Osteoblast (primary cell): ENCODE data around the gene TIMM13. TPM values are rescaled to one million over a fixed set of nuclear protein-coding genes. Genes with fewer than 3 reads are reported as not detected.
A peak's percentile ranks its signal among the peaks of the same experiment; 100 is the strongest.
"Not testable (repeated sequence)": the region's sequence is repeated elsewhere in the genome, so short reads cannot be mapped to it uniquely, and the experiment has no call there.

ENCODE experiments used
- DNase-seq: peaks from one replicate; pipeline ENCODE4 v3.0.0; 2011; ENCODE audit warnings: low spot score, mixed read lengths; ENCODE audit not compliant: insufficient read length; ENCODE audit errors: missing footprints
- H2AFZ ChIP-seq: 2 replicates; pipeline ENCODE4 v1.6.0; 2011; ENCODE audit warnings: mild to moderate bottlenecking, low read length
- H3K27ac ChIP-seq: 2 replicates; pipeline ENCODE4 v1.5.1; 2011; ENCODE audit warnings: mild to moderate bottlenecking, low read depth, low read length, moderate library complexity
- H3K27me3 ChIP-seq: 2 replicates; pipeline ENCODE4 v1.6.0; 2012; ENCODE audit warnings: mild to moderate bottlenecking, control low read depth, inconsistent platforms, low read length, moderate library complexity; ENCODE audit not compliant: insufficient read depth
- H3K36me3 ChIP-seq: 2 replicates; pipeline ENCODE4 v1.5.1; 2011; ENCODE audit warnings: mild to moderate bottlenecking, low read length, control low read depth, moderate library complexity; ENCODE audit not compliant: insufficient read depth
- H3K4me1 ChIP-seq: 2 replicates; pipeline ENCODE4 v1.5.1; 2011; ENCODE audit warnings: mild to moderate bottlenecking, low read length, control low read depth, moderate library complexity; ENCODE audit not compliant: insufficient read depth
- H3K4me2 ChIP-seq: 2 replicates; pipeline ENCODE4 v1.6.0; 2011; ENCODE audit warnings: mild to moderate bottlenecking, low read length; ENCODE audit not compliant: insufficient read depth
- H3K4me3 ChIP-seq: fragments of 200-600 bp; sonication (generic); 3 replicates; pipeline ENCODE4 v1.5.1; 2012; ENCODE audit warnings: mild to moderate bottlenecking, low read length, inconsistent platforms; ENCODE audit not compliant: insufficient read depth
- H3K79me2 ChIP-seq: 2 replicates; pipeline ENCODE4 v1.6.0; 2012; ENCODE audit warnings: mild to moderate bottlenecking, low read length, control low read depth, inconsistent platforms; ENCODE audit not compliant: insufficient read depth
- H3K9me3 ChIP-seq: 2 replicates; pipeline ENCODE4 v1.5.1; 2011; ENCODE audit warnings: low read depth, low read length, control low read depth
- H4K20me1 ChIP-seq: 2 replicates; pipeline ENCODE4 v1.6.0; 2012; ENCODE audit warnings: mild to moderate bottlenecking, low read length, control low read depth; ENCODE audit not compliant: insufficient read depth
- total RNA-seq: library from RNA; depleted of rRNA; stranded (reverse); fragments of >200 nt; gene quantifications from 2 replicates; pipeline ENCODE4 v1.2.3, GENCODE V29; 2012
- TF ChIP-seq, protein P1 (sequence below): IDR thresholded peaks from 2 replicates; pipeline ENCODE4 v1.5.1; 2011; ENCODE audit warnings: mild to moderate bottlenecking, low read depth, low read length, moderate library complexity; ENCODE audit errors: extremely low read depth

The TIMM13 gene
- total RNA-seq, 1 donor = 27.9 TPM

DNA sequence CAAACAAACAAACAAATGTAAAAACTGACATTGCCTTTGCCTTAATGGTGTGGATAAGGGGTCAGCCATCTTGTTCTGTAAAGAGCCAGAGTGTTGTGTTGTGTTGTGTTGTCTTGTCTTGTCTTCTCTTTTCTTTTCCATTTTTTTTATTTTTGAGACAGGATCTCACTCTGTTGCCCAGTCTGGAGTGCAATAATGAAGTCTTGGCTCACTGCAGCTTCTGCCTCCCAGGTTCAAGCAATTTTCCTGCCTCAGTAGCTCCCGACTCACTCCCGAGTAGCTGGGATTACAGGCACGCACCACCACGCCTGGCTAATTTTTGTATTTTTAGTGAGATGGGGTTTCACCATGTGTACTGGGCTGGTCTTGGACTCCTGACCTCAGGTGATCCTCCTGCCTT lies 27.8 kb downstream of the TIMM13 start:
- H3K79me2 ChIP-seq = no peaks in the 10 kb centered on the region
- no peaks in the 10 kb centered on the region for H3K36me3 ChIP-seq
- no peak overlapping the region for H3K27ac ChIP-seq
- DNase-seq = no peak
- H3K4me3 ChIP-seq = no peak overlapping the region
- H3K4me2 ChIP-seq = no peak overlapping the region
- TF ChIP-seq, protein P1, sequence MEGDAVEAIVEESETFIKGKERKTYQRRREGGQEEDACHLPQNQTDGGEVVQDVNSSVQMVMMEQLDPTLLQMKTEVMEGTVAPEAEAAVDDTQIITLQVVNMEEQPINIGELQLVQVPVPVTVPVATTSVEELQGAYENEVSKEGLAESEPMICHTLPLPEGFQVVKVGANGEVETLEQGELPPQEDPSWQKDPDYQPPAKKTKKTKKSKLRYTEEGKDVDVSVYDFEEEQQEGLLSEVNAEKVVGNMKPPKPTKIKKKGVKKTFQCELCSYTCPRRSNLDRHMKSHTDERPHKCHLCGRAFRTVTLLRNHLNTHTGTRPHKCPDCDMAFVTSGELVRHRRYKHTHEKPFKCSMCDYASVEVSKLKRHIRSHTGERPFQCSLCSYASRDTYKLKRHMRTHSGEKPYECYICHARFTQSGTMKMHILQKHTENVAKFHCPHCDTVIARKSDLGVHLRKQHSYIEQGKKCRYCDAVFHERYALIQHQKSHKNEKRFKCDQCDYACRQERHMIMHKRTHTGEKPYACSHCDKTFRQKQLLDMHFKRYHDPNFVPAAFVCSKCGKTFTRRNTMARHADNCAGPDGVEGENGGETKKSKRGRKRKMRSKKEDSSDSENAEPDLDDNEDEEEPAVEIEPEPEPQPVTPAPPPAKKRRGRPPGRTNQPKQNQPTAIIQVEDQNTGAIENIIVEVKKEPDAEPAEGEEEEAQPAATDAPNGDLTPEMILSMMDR = no peak
- no peak overlapping the region for H2AFZ ChIP-seq
- H4K20me1 ChIP-seq = no peaks in the 10 kb centered on the region
- H3K4me1 ChIP-seq = peaks cover 2% of the 10 kb centered on the region
- no peaks in the 10 kb centered on the region for H3K9me3 ChIP-seq
- H3K27me3 ChIP-seq = no peaks in the 10 kb centered on the region

GRCh38 chr19:2398735-2399305 lies 28.6 kb downstream of the TIMM13 start:
- Histone ChIP-seq H3K9me3 (no peaks in the 10 kb centered on the region), H3K27me3 (no peaks in the 10 kb centered on the region), H3K27ac (no peak overlapping the region), H2AFZ (no peak overlapping the region), H4K20me1 (no peaks in the 10 kb centered on the region), H3K4me3 (no peak overlapping the region), H3K36me3 (no peaks in the 10 kb centered on the region), H3K4me1 (peaks cover 6% of the 10 kb centered on the region), H3K79me2 (no peaks in the 10 kb centered on the region), H3K4me2 (no peak overlapping the region)
- TF ChIP-seq, protein P1 = no peak
- DNase-seq = no peak

DNA sequence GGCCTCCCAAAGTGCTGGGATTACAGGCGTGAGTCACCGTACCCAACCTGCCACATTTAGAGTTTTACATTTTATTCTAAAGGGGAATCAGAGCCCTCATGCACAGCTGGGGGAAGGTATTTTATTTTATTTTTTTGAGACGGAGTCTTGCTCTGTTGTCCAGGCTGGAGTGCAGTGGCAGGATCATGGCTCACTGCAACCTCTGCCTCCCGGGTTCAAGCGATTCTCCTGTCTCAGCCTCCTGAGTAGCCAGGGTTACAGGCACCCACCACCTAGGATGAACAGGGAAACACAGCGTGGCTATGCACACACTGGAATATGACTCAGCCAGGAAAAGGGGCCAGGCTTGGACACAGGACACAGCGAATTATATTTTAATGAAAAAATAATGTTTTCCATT lies 30.2 kb downstream of the TIMM13 start:
- H4K20me1 ChIP-seq, H3K9me3 ChIP-seq, H3K4me2 ChIP-seq, DNase-seq, H3K27ac ChIP-seq, H3K79me2 ChIP-seq, H2AFZ ChIP-seq, H3K36me3 ChIP-seq, H3K27me3 ChIP-seq, H3K4me3 ChIP-seq, H3K4me1 ChIP-seq: not testable (repeated sequence)

- Histone ChIP-seq H3K4me2 (peak overlapping the region; percentile 84), H3K4me3 (peak overlapping the region; percentile 67)
- not testable (repeated sequence) for H3K27me3 ChIP-seq, H4K20me1 ChIP-seq, DNase-seq, H3K27ac ChIP-seq, H2AFZ ChIP-seq, H3K9me3 ChIP-seq, H3K4me1 ChIP-seq, H3K79me2 ChIP-seq, H3K36me3 ChIP-seq
These were observed 32.0 kb downstream of the TIMM13 start for GRCh38 chr19:2395293-2395829.

DNA sequence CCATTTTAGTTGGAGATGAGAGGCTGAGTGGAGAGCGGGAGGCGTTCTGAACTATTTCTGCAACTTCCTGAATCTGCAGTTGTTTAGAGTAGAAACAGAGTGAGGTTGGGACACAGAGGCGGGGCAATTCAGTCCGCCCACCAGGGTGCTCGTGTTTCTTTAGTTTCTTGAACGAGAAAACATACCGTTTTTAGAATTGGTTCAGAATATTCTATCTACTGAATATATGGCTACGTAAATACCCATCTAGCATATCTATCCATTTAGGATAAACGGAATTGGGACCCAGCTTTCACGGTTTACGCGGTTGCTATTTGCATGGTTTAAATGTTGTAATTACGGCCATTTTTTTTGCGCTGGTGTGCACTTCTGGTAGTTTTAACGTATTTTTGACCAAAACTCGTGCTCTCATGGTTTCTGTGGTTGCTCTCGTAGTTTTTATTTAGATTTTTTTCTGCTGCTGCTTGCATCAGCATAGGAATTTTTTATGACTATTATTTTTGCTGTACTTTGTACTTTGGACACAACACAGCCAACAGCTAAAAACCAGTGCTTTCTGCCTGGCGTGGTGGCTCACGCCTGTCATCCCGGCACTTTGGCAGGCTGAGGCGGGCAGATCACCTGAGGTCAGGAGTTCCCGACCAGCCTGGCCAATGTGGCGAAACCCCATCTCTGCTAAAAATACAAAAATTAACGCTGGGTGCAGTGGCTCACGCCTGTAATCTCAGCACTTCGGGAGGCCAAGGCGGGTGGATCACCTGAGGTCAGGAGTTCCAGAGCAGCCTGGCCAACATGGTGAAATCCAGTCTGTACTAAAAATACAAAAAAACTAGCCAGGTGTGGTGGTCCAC lies 32.7 kb downstream of the TIMM13 start:
- Histone ChIP-seq H2AFZ (peak overlapping the region; percentile 80), H3K27ac (no peak overlapping the region), H3K9me3 (no peaks in the 10 kb centered on the region), H3K27me3 (peaks cover 2% of the 10 kb centered on the region), H3K36me3 (no peaks in the 10 kb centered on the region), H4K20me1 (no peaks in the 10 kb centered on the region), H3K4me1 (peaks cover 6% of the 10 kb centered on the region), H3K79me2 (no peaks in the 10 kb centered on the region), H3K4me2 (peak overlapping the region; percentile 84), H3K4me3 (peak overlapping the region; percentile 67)
- DNase-seq = peak; percentile 86
- TF ChIP-seq, protein P1 = no peak
